ENCODE data around the gene TSPAN7. TPM values are rescaled to one million over a fixed set of nuclear protein-coding genes. Genes with fewer than 3 reads are reported as not detected.
A peak's percentile ranks its signal among the peaks of the same experiment; 100 is the strongest.

The TSPAN7 gene
- total RNA-seq, 1 donor from 2014 or later, result 28.4 TPM

DNA sequence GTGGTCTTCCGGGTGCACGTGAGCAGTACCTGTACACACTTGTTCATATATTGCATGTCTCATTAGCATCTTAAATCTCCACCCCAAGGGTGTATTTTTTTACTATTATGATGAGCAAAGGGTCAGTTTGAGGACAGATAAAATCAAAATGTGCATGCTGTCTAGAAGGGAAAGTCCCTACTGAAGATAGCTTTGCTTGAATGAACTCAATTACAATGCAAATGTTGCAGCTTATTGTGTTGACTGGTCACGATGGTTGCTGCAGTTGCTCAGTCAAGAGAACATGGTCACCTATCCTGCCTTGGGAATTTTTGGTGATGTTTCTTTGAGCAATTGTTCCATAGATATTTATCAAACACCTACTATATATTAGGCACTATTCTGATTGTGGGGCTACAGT lies 136.1 kb downstream of the TSPAN7 start:
- no peak for DNase-seq

DNA sequence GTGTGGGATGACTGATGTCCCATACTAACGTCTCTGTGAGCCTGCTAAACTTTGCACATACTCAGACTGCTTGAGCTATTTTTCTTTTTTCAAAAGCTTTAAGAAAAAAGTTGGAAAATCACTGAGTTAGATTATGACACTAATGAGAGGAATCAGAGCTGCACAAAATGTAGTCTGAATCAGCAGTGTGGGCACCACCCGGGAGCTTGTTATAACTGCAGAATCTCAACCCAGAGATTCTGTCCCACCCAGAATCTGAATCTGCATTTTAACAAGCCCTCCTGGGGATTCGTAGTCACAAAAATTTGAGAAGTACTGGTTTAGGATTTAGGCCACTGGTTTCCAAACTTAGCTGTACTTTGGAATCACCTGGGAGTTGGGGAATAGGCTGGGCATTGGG lies 137.8 kb downstream of the TSPAN7 start:
- DNase-seq, result no peak

DNA sequence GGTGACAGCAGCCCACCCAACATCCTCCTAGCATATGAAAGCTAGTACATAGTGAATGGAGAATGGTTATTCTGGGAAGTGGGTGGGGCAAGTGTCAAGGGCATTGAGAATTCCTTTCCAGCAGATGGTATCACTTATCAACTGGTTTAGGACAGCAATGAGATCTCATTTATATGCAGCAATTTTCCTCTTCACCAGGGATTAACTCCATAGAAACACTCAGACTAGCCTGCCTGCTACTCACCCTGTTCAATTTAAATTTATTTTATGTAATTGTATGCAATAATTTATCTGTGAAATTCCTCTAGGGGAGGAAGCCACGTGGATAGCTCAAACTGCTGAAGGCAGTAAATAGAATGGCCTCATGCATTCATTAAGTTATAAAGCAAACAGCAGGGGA lies 138.4 kb downstream of the TSPAN7 start:
- no peak for DNase-seq

DNA sequence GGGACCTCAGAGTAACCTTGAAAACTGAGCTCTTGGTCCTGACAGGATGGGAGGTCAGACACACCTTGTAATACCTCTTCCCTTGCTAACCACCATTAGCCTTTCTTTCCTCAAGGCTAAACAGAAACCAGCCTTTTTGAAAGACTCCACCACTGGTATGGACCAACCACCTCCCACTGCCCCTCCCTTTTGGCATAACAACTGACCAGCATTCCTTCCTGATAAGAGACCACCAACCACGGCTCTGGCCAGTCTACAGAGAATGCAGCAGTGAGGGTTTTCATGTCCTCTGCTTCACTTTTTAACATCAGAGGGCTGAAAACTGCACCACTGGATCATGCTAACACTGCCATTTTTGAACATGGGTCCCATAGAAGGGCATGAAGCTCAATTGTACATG lies 139.7 kb downstream of the TSPAN7 start:
- no peak for DNase-seq

DNA sequence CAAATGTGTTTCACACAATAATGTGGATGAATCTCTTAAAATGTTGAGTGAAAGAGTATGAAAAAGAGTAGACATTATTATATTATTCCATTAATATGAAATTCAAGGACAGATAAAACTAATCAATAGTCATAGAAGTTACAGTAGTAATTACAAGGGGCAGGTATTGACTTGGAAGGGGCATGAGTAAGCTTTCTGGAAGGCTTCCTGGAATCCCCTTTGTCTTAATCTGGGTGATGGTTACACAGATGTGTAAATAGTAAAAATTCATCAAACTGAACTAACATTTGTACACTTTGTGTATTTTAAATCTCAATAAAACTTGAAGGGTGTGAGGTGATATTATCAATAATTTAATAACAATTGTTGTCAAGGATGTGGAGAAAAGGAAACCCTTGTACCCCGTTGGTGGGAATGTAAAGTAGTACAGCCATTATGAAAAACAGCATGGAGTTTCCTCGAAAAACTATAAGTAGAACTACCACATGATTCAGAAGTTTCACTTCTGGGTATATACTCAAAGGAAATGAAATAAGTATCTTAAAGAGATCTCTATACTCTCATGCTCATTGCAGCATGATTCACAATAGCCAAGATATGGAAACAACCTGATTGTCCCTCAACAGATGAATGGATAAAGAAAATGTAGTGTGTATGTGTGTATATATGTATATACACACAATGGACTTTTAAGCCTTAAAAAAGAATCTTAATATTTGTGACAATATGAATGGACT lies 143.0 kb downstream of the TSPAN7 start:
- DNase-seq, result no peak

DNA sequence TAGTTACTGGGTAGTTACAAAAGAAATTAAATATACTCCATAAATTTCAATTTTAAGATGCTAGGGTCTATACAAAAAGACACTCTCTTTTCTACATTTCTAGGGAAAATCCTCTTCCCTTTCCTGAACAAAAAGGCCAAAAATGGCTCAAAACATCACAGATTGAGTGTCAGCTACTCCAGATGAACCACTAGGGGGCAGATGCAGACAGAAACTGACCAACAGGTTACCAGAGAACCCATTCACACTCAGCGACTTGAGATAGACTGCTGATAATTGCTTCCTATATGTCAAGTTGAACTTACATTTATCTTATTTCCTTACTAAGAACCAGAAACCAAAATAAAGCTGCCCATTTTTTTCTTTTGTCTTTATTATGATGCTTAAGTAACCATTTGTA lies 156.5 kb downstream of the TSPAN7 start:
- peak; percentile 43 for DNase-seq

DNA sequence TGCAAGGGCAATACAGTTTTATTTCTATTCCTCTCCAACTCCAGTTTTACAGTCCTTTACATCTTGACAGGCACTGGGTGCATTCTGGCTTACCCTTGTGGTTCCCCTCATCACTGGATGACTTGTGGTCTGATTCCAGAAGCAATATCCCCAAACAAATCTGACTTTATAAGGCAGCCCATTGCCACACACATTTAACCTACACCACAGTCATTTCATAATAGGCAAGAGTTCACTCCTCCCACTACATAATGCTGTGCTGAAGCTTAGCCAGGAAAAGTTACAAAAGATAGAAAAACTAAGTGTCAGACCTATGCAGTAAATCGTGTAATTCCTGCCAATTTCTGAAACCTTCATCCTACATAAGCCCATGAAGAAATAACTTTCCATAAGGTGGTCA lies 157.0 kb downstream of the TSPAN7 start:
- no peak for DNase-seq

DNA sequence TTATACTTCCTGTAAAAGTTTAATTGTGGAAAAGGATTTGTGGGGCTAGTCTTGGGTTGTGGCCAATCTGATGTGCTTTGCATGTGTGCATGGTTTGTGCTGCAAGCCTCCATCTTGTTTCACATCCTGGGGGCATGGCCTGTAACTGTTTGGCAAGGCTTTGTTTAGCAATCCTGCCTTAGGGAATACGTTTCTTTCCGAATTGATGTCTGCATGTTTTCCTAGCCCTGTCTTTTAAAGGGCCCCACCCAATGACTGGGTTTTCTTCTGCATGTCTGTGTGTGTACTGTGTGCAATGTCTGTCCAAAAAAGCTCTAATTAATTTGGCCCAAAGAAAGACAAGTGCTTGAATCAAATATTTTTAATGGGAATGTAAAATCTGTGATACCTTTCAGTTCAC lies 165.3 kb downstream of the TSPAN7 start:
- no peak for DNase-seq

DNA sequence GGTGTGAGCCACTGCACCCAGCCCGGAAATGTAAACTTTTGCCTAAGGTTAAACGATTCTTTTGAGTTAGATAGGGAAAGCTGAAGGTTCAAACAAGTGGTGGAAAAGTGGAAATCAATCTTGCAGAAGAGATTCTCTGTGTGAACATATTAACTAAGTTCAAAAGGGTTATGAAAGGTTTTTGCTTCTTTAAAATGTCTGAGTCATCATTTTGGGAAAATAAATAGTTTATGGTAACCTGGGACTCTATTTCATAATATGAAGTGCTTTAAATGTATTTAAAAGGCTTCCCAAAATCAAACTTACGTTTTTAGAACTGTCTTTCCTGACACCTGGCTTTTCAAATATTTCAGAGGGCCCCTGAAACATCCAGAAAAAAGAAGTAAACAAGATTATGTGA lies 166.3 kb downstream of the TSPAN7 start:
- DNase-seq, result no peak

DNA sequence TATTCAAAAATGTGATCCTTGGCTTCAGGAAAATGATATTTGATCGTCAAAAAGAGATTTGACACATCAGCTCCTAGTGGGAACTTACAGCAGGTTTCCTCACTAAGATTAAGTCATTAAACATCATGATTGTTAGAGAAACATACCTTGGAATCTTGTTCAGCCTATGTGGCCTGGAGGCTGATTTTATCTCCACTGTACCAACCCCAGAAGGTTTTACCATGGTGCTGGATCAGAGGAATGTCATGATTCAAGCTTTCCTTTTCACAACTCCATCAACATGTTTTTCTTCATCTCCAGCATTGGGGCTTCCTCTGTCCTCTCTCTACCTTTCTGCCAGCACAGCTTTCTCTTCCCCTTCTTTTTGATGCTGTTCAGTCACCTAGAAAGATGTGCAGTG lies 171.5 kb downstream of the TSPAN7 start:
- no peak for DNase-seq

Other genes starting within 250 kb of the TSPAN7 start
- gene RPGR, start 234.0 kb upstream of the TSPAN7 start, total RNA-seq, result 43.2 and 49.6 TPM in 2 replicates
- 2.4 and 4.5 TPM in 2 replicates for gene OTC, start 208.9 kb upstream of the TSPAN7 start, total RNA-seq
- gene MID1IP1, start 239.9 kb downstream of the TSPAN7 start, total RNA-seq, result 18.0 and 22.7 TPM in 2 replicates

All from dermis blood vessel endothelial cell (primary cell).